T-helper 2 cell (primary cell): ENCODE results near the gene PTCD2.
"Not testable (repeated sequence)": the region's sequence is repeated elsewhere in the genome, so short reads cannot be mapped to it uniquely, and the experiment has no call there.

Experiments used
- DNase-seq, 5 experiments: peaks; one replicate each; pipeline versions ENCODE4 v3.0.0 to v3.0.0-alpha.2; 2012 to 2022

The PTCD2 gene

GRCh38 chr5:72383280-72383679 lies 63.1 kb downstream of the PTCD2 start:
- no peak for DNase-seq

DNA sequence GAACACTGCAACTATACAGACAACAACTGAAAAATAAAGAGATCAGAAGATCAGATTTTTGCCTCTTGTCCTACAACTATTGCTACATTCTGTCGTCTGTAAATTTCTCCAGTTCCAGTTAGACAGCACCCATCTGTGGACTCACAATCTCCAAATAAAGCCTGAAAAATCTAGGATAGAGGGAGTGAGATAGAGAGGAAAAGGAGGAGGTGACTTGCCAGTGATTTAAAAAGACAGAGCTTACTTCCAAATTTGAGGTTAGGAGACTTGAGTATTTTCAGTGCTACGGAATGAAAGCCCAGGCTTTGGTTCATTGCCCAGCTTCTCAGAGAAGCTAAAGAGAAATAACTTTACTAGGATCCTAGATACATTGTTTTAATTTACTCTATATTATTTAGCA lies 63.6 kb downstream of the PTCD2 start:
- DNase-seq: no peak

DNA sequence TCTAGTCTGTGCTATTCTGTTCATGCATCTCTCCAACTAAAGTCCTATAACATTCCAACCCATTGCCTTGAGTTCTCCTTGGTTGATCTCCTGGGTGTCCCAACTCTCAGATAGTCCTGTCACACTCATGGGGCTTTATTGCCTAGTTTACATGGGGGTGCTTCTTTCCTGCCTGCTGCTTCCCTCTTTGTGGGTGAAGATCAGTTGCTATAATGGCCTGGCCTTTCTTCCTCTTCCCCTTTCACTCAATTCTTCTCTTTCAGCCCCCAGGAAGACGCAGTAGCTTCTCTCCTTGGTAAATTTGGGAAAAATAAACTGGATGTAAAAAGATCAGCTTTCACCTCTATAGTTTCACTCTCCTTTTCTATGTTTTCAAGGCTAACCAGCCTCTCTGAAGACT lies 66.5 kb downstream of the PTCD2 start:
- no peak for DNase-seq

- no peak for DNase-seq
Observed at GRCh38 chr5:72387985-72388384, 67.8 kb downstream of the PTCD2 start.

GRCh38 chr5:72388646-72389045 lies 68.5 kb downstream of the PTCD2 start:
- no peak for DNase-seq

DNA sequence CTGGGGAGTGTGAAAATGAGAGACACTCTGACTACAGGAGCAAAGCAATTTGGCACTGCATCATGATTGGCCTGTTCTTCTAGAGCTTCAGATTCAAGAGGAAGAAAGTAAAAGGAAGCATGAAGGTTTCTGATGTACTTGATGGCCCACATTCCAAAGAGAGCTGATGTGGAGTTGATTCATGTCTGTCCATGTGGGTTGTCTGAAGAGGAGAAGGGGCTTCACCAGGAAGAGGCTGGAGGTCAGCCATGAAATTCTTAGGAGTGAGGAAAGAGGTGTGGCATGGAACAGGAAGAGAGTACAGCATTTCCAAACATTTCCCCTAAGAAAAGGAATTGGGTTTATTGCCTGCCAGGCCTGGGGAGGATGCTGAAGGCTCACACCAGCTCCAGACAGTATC lies 70.7 kb downstream of the PTCD2 start:
- no peak for DNase-seq

DNA sequence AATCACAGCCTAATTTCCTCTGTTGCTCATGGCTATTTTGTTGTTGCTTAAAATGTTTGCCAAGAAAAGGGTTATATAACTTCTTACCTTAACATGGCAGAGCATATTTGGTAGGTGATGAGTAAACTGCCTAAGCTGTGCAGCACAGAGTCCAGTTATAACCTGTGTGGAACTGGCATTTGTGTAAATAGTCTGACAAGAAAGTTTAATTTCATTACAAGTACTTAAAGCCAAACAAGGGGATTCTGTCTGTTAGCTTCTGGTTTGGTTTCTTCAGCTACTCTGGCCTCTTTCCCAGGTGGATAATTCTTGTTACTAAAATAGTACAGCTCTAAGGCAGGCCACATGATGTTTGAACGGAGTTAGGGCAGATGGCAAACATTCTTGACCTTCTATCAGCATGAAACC lies 72.2 kb downstream of the PTCD2 start:
- DNase-seq: no peak

DNA sequence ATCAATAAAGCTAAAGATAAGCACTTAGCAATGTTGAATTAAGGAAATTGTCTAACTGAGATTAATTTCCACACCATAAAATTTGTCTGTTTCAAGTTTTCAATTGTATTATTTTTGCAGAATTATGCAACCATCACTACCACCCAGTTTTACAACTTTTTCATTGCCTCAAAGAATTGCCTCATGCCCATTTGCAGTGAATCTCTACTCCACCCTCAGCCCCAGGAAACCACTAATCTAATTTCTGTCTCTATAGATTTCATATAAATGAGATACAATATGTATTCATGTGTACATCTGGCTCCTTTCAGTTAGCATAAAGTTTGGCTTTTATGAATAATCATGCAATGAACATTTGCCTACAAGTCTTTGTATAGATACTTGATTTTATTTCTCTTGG lies 72.9 kb downstream of the PTCD2 start:
- no peak for DNase-seq

- DNase-seq: no peak
Observed at GRCh38 chr5:72394688-72395087, 74.5 kb downstream of the PTCD2 start.

- no peak for DNase-seq
Observed at GRCh38 chr5:72397836-72398235, 77.7 kb downstream of the PTCD2 start.

DNA sequence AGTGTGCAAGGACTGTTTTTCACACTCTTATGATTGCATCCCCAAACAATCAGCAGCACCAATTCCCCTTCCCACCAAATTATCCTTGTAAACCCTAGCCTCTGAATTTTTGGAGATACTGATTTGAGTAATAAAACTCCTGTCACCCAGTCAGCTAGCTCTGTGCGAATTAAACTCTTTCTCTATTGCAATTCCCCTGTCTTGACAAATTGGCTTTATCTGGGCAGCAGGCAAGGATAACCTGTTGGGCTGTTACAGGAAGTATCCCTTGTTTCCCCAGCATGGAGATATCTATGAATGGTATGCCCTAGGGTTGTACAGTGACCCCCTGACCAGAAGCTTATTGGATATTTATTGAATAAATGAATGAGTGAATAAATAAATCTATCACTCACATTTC lies 80.8 kb downstream of the PTCD2 start:
- DNase-seq: no peak

DNA sequence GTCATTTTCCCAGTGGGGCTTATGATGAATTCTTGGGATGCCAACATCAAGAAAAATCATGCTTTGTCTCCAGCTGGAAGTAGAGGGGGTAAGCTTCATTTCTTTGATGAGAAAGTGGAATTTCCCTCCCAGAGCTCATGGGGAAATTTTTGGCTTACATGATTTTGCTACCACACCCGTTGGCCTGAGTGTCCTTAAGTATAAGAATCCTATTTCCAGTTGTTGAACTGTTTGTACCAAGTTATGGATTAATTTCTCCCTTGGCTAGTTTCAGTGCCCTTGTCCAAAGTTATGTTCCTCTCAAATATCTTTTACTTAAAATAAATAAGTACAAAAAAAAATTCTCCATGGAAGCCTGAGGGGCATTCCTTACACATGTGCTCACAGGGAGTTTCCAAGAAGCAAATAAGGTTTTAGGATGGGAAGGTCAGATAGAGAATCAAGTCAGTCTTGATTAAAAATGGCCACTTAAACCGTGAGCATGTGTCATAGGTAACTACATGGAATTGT lies 82.3 kb downstream of the PTCD2 start:
- no peak for DNase-seq

- DNase-seq: no peak
Observed at GRCh38 chr5:72402959-72403628, 82.9 kb downstream of the PTCD2 start.

DNA sequence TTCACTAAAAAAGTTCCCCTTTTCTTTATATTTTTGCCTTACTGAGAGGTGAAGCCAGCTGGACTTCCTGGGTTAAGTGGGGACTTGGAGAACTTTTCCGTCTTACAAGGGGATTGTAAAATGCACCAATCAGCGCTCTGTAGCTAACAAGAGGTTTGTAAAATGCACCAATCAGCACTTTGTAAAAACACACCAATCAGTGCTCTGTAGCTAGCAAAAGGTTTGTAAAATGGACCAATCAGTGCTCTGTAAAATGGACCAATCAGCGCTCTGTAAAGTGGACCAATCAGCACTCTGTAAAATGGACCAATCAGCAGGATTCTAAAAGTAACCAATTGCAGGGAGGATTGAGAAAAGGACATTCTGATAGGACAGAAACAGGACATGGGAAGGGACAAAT lies 84.6 kb downstream of the PTCD2 start:
- not testable (repeated sequence) for DNase-seq

GRCh38 chr5:72407078-72407477 lies 86.9 kb downstream of the PTCD2 start:
- DNase-seq: no peak

DNA sequence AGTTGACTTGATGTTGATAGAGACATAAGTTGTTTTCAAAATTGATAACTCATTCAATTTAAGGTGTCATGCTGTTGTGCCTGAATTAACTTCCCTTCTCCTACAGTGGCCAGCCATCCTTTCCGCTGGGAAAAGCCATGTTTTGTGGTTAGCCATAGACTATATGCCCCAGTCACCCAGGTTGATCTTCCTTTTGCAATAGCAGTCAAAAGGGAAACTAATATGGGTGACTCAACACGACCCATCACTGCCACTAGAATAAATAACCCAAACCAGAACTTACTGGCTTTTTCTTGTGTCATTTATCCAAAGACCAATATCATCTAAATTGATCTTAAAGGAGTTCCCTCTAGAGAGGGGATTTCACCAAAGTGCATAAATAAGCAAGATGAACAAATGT lies 87.4 kb downstream of the PTCD2 start:
- DNase-seq: no peak

DNA sequence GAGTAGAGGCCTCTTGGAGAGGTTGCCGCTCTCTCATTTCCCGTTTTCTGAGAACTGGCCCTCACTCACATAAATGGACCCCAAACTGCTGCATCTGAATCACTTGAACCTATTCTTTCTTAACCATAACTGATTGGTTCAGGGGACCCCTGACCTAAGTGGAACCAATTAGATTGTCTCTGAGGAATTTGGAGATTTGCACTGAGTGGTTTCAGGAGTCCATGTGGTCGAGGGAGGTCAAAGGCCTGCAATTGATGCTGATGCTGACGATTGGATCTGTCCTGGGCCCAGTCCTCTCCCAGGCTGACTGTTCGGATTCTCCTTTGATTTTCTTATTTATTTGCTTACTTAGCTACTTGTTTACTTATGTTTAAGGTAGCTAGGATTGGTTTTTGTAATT lies 88.0 kb downstream of the PTCD2 start:
- no peak for DNase-seq

DNA sequence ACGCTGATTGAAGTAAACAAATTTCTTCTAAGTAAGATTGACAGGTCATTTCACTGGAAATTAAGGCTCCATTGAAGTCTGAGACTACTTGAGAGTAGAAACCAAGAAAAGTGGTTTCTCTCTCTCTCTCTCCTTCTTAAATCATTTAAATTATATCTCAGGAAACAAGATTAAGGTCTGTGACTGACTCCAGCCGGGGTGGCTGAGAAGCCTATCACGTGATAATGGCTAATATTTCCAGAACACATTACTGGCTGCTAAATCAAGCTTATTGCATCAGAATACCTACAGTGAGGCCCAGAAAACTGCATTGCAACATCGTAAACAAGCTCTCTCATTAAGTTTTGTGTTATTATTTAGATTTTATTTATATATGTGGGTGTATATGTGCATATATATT lies 88.4 kb downstream of the PTCD2 start:
- no peak for DNase-seq

DNA sequence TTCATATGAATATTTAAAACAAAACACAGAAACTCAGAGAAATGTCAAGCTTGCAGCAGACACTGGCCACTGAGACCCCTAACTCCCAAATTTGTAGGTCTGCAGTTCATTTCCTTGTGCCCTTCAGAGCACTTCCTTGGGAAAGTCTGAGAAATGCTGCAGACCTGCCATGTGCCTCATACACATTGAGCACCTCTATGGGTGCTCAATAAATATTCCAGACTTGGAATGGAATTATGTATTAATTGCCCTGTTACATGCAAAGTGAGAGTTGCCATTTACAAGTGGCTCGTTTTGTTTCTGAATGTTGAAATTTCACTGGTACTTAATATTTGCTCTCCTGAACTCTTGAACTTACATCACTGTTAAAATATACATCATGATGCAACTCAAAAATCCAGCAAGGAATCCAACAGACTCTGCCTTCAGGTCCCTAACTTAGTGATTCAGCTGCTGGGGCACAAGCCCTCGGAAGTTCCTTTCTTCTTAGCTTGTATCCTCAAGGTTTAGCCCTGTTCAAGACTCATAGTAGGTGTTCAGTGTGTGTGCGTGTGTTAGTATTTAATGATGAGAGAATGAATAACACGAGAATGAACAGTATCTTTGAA lies 90.6 kb downstream of the PTCD2 start:
- no peak for DNase-seq

GRCh38 chr5:72412283-72413055 lies 92.3 kb downstream of the PTCD2 start:
- DNase-seq: no peak

- no peak for DNase-seq
Observed at GRCh38 chr5:72415616-72416325, 95.6 kb downstream of the PTCD2 start.

- DNase-seq: no peak
Observed at GRCh38 chr5:72417333-72418062, 97.3 kb downstream of the PTCD2 start.
